ENCODE measurements around the gene CRHR2. TPM values are rescaled to one million over a fixed set of nuclear protein-coding genes. Genes with fewer than 3 reads are reported as not detected.

CRHR2 gene
- total RNA-seq, 2 experiments from 2014 or later = not detected

- no peak overlapping the region for H3K4me3 Mint-ChIP-seq
- H3K27ac Mint-ChIP-seq = no peak overlapping the region
- Histone ChIP-seq H3K27me3 (ENCODE audit: control insufficient read depth in 1 of 2, insufficient read depth in 2 of 2, low read length in 2 of 2) (no peaks in the 10 kb centered on the region), H3K9me3 (ENCODE audit: control insufficient read depth in 1 of 2, insufficient read depth in 1 of 2, low read length in 2 of 2) (no peaks in the 10 kb centered on the region), H3K4me1 (ENCODE audit: insufficient read depth, low read length) (no peaks in the 10 kb centered on the region), H3K4me3 (ENCODE audit: low read length) (no peak overlapping the region), H3K36me3 (ENCODE audit: insufficient read depth, low read length) (no peaks in the 10 kb centered on the region), H3K27ac (ENCODE audit: low read depth in 1 of 2, low read length in 2 of 2) (no peak overlapping the region)
- H3K9me3 Mint-ChIP-seq = no peaks in the 10 kb centered on the region
- POLR2A ChIA-PET = no interaction called here
- H3K36me3 Mint-ChIP-seq (ENCODE audit: low read depth) = no peaks in the 10 kb centered on the region
- TF ChIP-seq CTCF (IDR thresholded peaks at IDR 0.05) = no peak
- no peaks in the 10 kb centered on the region for H3K27me3 Mint-ChIP-seq
- no peaks in the 10 kb centered on the region for H3K4me1 Mint-ChIP-seq (ENCODE audit: low read depth)
- peak in 1 of 14 experiments; percentile 11 for DNase-seq
- intact Hi-C loops (cut with DNase I, micrococcal nuclease) = no loop called here
- CTCF ChIA-PET = no interaction called here
- no peak for ATAC-seq (ENCODE audit: poor library complexity)
Observed at GRCh38 chr7:30658479-30659074, 23.7 kb downstream of the CRHR2 start.

- no peaks in the 10 kb centered on the region for H3K36me3 ChIP-seq (ENCODE audit: insufficient read depth, low read length)
- no peak overlapping the region for H3K4me3 ChIP-seq (ENCODE audit: low read length)
- Mint-ChIP-seq H3K27ac (no peak overlapping the region), H3K36me3 (ENCODE audit: low read depth) (no peaks in the 10 kb centered on the region), H3K27me3 (no peaks in the 10 kb centered on the region), H3K4me3 (no peak overlapping the region), H3K4me1 (ENCODE audit: low read depth) (no peaks in the 10 kb centered on the region), H3K9me3 (no peaks in the 10 kb centered on the region)
- CTCF ChIA-PET = no interaction called here
- POLR2A ChIA-PET = no interaction called here
- intact Hi-C loops (cut with DNase I, micrococcal nuclease) = no loop called here
- H3K9me3 ChIP-seq (ENCODE audit: control insufficient read depth in 1 of 2, insufficient read depth in 1 of 2, low read length in 2 of 2) = no peaks in the 10 kb centered on the region
- DNase-seq (peak in 1 of 14 experiments; percentile 6), ATAC-seq (ENCODE audit: poor library complexity) (no peak)
- H3K27ac ChIP-seq (ENCODE audit: low read depth in 1 of 2, low read length in 2 of 2) = no peak overlapping the region
- TF ChIP-seq CTCF (IDR thresholded peaks at IDR 0.05) = no peak
- no peaks in the 10 kb centered on the region for H3K27me3 ChIP-seq (ENCODE audit: control insufficient read depth in 1 of 2, insufficient read depth in 2 of 2, low read length in 2 of 2)
- no peaks in the 10 kb centered on the region for H3K4me1 ChIP-seq (ENCODE audit: insufficient read depth, low read length)
Observed at GRCh38 chr7:30657131-30657530, 25.1 kb downstream of the CRHR2 start.

GRCh38 chr7:30656006-30656957 is 26.0 kb downstream of the CRHR2 start:
- Histone ChIP-seq H3K4me1 (ENCODE audit: insufficient read depth, low read length) (no peaks in the 10 kb centered on the region), H3K9me3 (ENCODE audit: control insufficient read depth in 1 of 2, insufficient read depth in 1 of 2, low read length in 2 of 2) (no peaks in the 10 kb centered on the region), H3K27ac (ENCODE audit: low read depth in 1 of 2, low read length in 2 of 2) (no peak overlapping the region), H3K4me3 (ENCODE audit: low read length) (no peak overlapping the region), H3K36me3 (ENCODE audit: insufficient read depth, low read length) (no peaks in the 10 kb centered on the region), H3K27me3 (ENCODE audit: control insufficient read depth in 1 of 2, insufficient read depth in 2 of 2, low read length in 2 of 2) (no peaks in the 10 kb centered on the region)
- H3K27me3 Mint-ChIP-seq = no peaks in the 10 kb centered on the region
- intact Hi-C loops (cut with DNase I, micrococcal nuclease) = no loop called here
- POLR2A ChIA-PET = no interaction called here
- H3K27ac Mint-ChIP-seq = no peak overlapping the region
- no peak for ATAC-seq (ENCODE audit: poor library complexity)
- no peak for TF ChIP-seq CTCF (IDR thresholded peaks at IDR 0.05)
- H3K4me1 Mint-ChIP-seq (ENCODE audit: low read depth) = no peaks in the 10 kb centered on the region
- H3K36me3 Mint-ChIP-seq (ENCODE audit: low read depth) = no peaks in the 10 kb centered on the region
- no peak overlapping the region for H3K4me3 Mint-ChIP-seq
- DNase-seq = peak in 1 of 14 experiments; percentile 19
- H3K9me3 Mint-ChIP-seq = no peaks in the 10 kb centered on the region
- CTCF ChIA-PET = no interaction called here

All from CD4-positive, alpha-beta T cell (primary cell).